GM20431 (cell line): Measurements from ENCODE around the gene SYTL5.

Experiments used
- in situ Hi-C: fragments of 300-500 bp; cut with MseI, MboI; formaldehyde crosslinking; loops from one replicate; pipeline ENCODE4 v1.15.0; 2020; ENCODE audit warnings: low sequenced_read_pairs; ENCODE audit not compliant: unreplicated experiment

The SYTL5 gene

GRCh38 chrX:38126179-38126578 is 119.8 kb downstream of the SYTL5 start:
- in situ Hi-C loops, result no loop called here

GRCh38 chrX:38127961-38128360 is 121.6 kb downstream of the SYTL5 start:
- in situ Hi-C loops, result no loop called here

- in situ Hi-C loops, result no loop called here
Observed at GRCh38 chrX:38129366-38129765, 123.0 kb downstream of the SYTL5 start.

GRCh38 chrX:38138157-38138891 is 132.0 kb downstream of the SYTL5 start:
- in situ Hi-C loops, result no loop called here

GRCh38 chrX:38138900-38139299 is 132.5 kb downstream of the SYTL5 start:
- in situ Hi-C loops, result no loop called here

GRCh38 chrX:38142610-38143009 is 136.3 kb downstream of the SYTL5 start:
- in situ Hi-C loops, result no loop called here

- in situ Hi-C loops, result no loop called here
Observed at GRCh38 chrX:38149016-38149415, 142.7 kb downstream of the SYTL5 start.

- in situ Hi-C loops, result loop anchor here (25.0 kb wide), 1 partner anchor 214 kb away; no protein-coding TSS in a partner anchor
Observed at GRCh38 chrX:38150993-38151392, 144.6 kb downstream of the SYTL5 start.

- in situ Hi-C loops, result loop anchor here (25.0 kb wide), 1 partner anchor 214 kb away; no protein-coding TSS in a partner anchor
Observed at GRCh38 chrX:38151441-38151840, 145.1 kb downstream of the SYTL5 start.

GRCh38 chrX:38154340-38154739 is 148.0 kb downstream of the SYTL5 start:
- in situ Hi-C loops, result loop anchor here (25.0 kb wide), 1 partner anchor 217 kb away; no protein-coding TSS in a partner anchor

- in situ Hi-C loops, result loop anchor here (25.0 kb wide), 1 partner anchor 218 kb away; no protein-coding TSS in a partner anchor
Observed at GRCh38 chrX:38154818-38155217, 148.5 kb downstream of the SYTL5 start.

- in situ Hi-C loops, result loop anchor here (25.0 kb wide), 1 partner anchor 220 kb away; no protein-coding TSS in a partner anchor
Observed at GRCh38 chrX:38156838-38157237, 150.5 kb downstream of the SYTL5 start.

GRCh38 chrX:38163193-38163592 is 156.8 kb downstream of the SYTL5 start:
- in situ Hi-C loops, result loop anchor here (25.0 kb wide), 1 partner anchor 226 kb away; no protein-coding TSS in a partner anchor

GRCh38 chrX:38165023-38165422 is 158.7 kb downstream of the SYTL5 start:
- in situ Hi-C loops, result loop anchor here (25.0 kb wide), 1 partner anchor 228 kb away; no protein-coding TSS in a partner anchor

- in situ Hi-C loops, result loop anchor here (25.0 kb wide), 1 partner anchor 229 kb away; no protein-coding TSS in a partner anchor
Observed at GRCh38 chrX:38166478-38167083, 160.2 kb downstream of the SYTL5 start.

- in situ Hi-C loops, result loop anchor here (25.0 kb wide), 1 partner anchor 233 kb away; no protein-coding TSS in a partner anchor
Observed at GRCh38 chrX:38170556-38170955, 164.2 kb downstream of the SYTL5 start.

GRCh38 chrX:38172596-38172995 is 166.2 kb downstream of the SYTL5 start:
- in situ Hi-C loops, result loop anchor here (25.0 kb wide), 1 partner anchor 235 kb away; no protein-coding TSS in a partner anchor

GRCh38 chrX:38175139-38175538 is 168.8 kb downstream of the SYTL5 start:
- in situ Hi-C loops, result no loop called here

- in situ Hi-C loops, result no loop called here
Observed at GRCh38 chrX:38178396-38178795, 172.0 kb downstream of the SYTL5 start.
